HCT116 (cell line): ENCODE results near the gene TAF1. TPM values are rescaled to one million over a fixed set of nuclear protein-coding genes. Genes with fewer than 3 reads are reported as not detected.

Experiments used
- ATAC-seq: fragments of 200-7000 bp; cut with Tn5 transposase; 2 replicates; pipeline ENCODE4 v1.9.1; 2020; ENCODE audit warnings: mild to moderate bottlenecking, moderate library complexity
- BruUV-seq: library from RNA; stranded (reverse); fragments of 400-500 nt; replicated peaks from 2 replicates; lab custom pipeline; 2021; lab: Mats Ljungman, UMichigan
- CTCF ChIA-PET: fragments of 300-600 bp; sonication (Branson Sonifier 250); formaldehyde crosslinking; loops from one replicate; lab custom pipeline; 2021; ENCODE audit warnings: antibody characterized with exemption; lab: Charles Lee
- POLR2A ChIA-PET: fragments of 300-600, 350-600 bp; sonication (Branson Sonifier 250); formaldehyde crosslinking; loops from one replicate; lab custom pipeline; 2021; ENCODE audit warnings: antibody characterized with exemption; lab: Charles Lee
- RAD21 ChIA-PET, 2 experiments: fragments of 300-600 bp; sonication (Branson Sonifier 250); formaldehyde crosslinking; loops; one replicate each; lab custom pipeline; 2023; ENCODE audit warnings: low total read pairs in 2 of 2; ENCODE audit not compliant: uncharacterized antibody in 2 of 2, unreplicated experiment in 2 of 2, low non-redundant PET in 1 of 2; lab: Charles Lee
- DNase-seq: peaks from one replicate; pipeline ENCODE4 v3.0.0-alpha.2; 2010; ENCODE audit warnings: low read depth, low spot score
- H2AFZ ChIP-seq: fragments of 200-600 bp; shearing (Covaris generic), sonication (generic); 2 replicates; pipeline ENCODE4 v1.6.1; 2017; ENCODE audit warnings: low read depth, mixed run types, mixed read lengths, antibody characterized with exemption, low read length; ENCODE audit not compliant: poor library complexity, severe bottlenecking
- H3K27ac ChIP-seq: 2 replicates; pipeline ENCODE4 v1.5.1; 2012; ENCODE audit warnings: low read depth, low read length
- H3K27me3 ChIP-seq: fragments of 200-600 bp; sonication (generic); 2 replicates; pipeline ENCODE4 v1.6.1; 2016; ENCODE audit warnings: mixed run types, low read length, mixed read lengths; ENCODE audit not compliant: insufficient read depth
- H3K36me3 ChIP-seq, 2 experiments: fragments of 200-500 bp in 1 of 2; fragments of 200-600 bp in 1 of 2; sonication (Bioruptor generic) in 1 of 2; sonication (generic) in 1 of 2; 2 replicates each; pipeline versions ENCODE4 v1.5.1 to v1.6.1; 2014 to 2016; ENCODE audit warnings: low read length in 2 of 2, inconsistent platforms in 1 of 2, mixed read lengths in 1 of 2, mixed run types in 1 of 2; ENCODE audit not compliant: insufficient read depth in 2 of 2, control insufficient read depth in 1 of 2
- H3K4me1 ChIP-seq, 2 experiments: fragments of 200-600 bp in 1 of 2; sonication (generic) in 1 of 2; 2 replicates each; pipeline versions ENCODE4 v1.5.1 to v1.6.1; 2012 to 2017; ENCODE audit warnings: low read length in 2 of 2, inconsistent platforms in 1 of 2, mild to moderate bottlenecking in 1 of 2, mixed read lengths in 1 of 2, mixed run types in 1 of 2, moderate library complexity in 1 of 2; ENCODE audit not compliant: insufficient read depth in 2 of 2, control insufficient read depth in 1 of 2
- H3K4me2 ChIP-seq: fragments of 200-600 bp; sonication (generic); 2 replicates; pipeline ENCODE4 v1.6.1; 2017; ENCODE audit warnings: mixed run types, low read length, mixed read lengths
- H3K4me3 ChIP-seq, 2 experiments: fragments of 200-600 bp in 1 of 2; sonication (generic) in 1 of 2; replicated peaks in 1 of 2; 2 replicates each; pipeline ENCODE4 v1.5.1; 2011 to 2016; ENCODE audit warnings: low read length in 2 of 2, control low read depth in 1 of 2, low read depth in 1 of 2, mild to moderate bottlenecking in 1 of 2, mixed read lengths in 1 of 2, mixed run types in 1 of 2
- H3K79me2 ChIP-seq: fragments of 200-600 bp; sonication (generic); 2 replicates; pipeline ENCODE4 v1.6.1; 2017; ENCODE audit warnings: mild to moderate bottlenecking, mixed run types, low read length, moderate library complexity, mixed read lengths; ENCODE audit not compliant: insufficient read depth
- H3K9ac ChIP-seq: fragments of 200-600 bp; sonication (generic); 2 replicates; pipeline ENCODE4 v1.6.1; 2016; ENCODE audit warnings: low read length, mixed read lengths
- H3K9me2 ChIP-seq: fragments of 200-600 bp; sonication (generic), shearing (Covaris generic); 2 replicates; pipeline ENCODE4 v1.6.1; 2017; ENCODE audit warnings: mixed run types, mild to moderate bottlenecking, moderate library complexity; ENCODE audit not compliant: insufficient read depth
- H3K9me3 ChIP-seq, 2 experiments: fragments of 200-500 bp in 1 of 2; fragments of 200-600 bp in 1 of 2; sonication (Bioruptor generic) in 1 of 2; sonication (generic) in 1 of 2; 2 replicates each; pipeline ENCODE4 v1.6.1; 2014 to 2017; ENCODE audit warnings: low read length in 2 of 2, mixed read lengths in 2 of 2, inconsistent platforms in 1 of 2, low read depth in 1 of 2, mild to moderate bottlenecking in 1 of 2, mixed run types in 1 of 2, moderate library complexity in 1 of 2; ENCODE audit not compliant: control insufficient read depth in 1 of 2, insufficient read depth in 1 of 2
- H4K20me1 ChIP-seq: fragments of 200-600 bp; sonication (generic), shearing (Covaris generic); 2 replicates; pipeline ENCODE4 v1.6.1; 2017; ENCODE audit warnings: mixed run types, mild to moderate bottlenecking, moderate library complexity; ENCODE audit not compliant: insufficient read depth
- CEBPB ChIP-seq: IDR thresholded peaks from 2 replicates; pipeline ENCODE4 v1.6.1; 2012; ENCODE audit warnings: low read depth
- ELF1 ChIP-seq: IDR thresholded peaks from 2 replicates; pipeline ENCODE4 v1.6.1; 2012; ENCODE audit warnings: low read depth, borderline replicate concordance
- EZH2 ChIP-seq: fragments of 200-600 bp; sonication (generic); IDR thresholded peaks from 2 replicates; pipeline ENCODE4 v1.6.1; 2017; ENCODE audit warnings: antibody characterized with exemption, mixed run types
- FOSL1 ChIP-seq: IDR thresholded peaks from 2 replicates; pipeline ENCODE4 v1.6.1; 2012; ENCODE audit warnings: low read depth
- JUND ChIP-seq: IDR thresholded peaks from 2 replicates; pipeline ENCODE4 v1.6.1; 2012
- POLR2A ChIP-seq: IDR thresholded peaks from 2 replicates; pipeline ENCODE4 v1.7.0; 2011; ENCODE audit warnings: borderline replicate concordance; ENCODE audit not compliant: insufficient read depth, insufficient read length; ENCODE audit errors: extremely low read depth
- RAD21 ChIP-seq: IDR thresholded peaks from 2 replicates; pipeline ENCODE4 v1.6.1; 2012; ENCODE audit warnings: low read depth, mild to moderate bottlenecking
- REST ChIP-seq: IDR thresholded peaks from 2 replicates; pipeline ENCODE4 v1.6.1; 2012; ENCODE audit warnings: low read depth
- SIN3A ChIP-seq: IDR thresholded peaks from 2 replicates; pipeline ENCODE4 v1.6.1; 2012; ENCODE audit warnings: low read depth
- SP1 ChIP-seq: IDR thresholded peaks from 2 replicates; pipeline ENCODE4 v1.6.1; 2012; ENCODE audit warnings: low read depth
- TCF7L2 ChIP-seq: IDR thresholded peaks from 2 replicates; pipeline ENCODE4 v1.7.0; 2011; ENCODE audit warnings: borderline replicate concordance, inconsistent platforms; ENCODE audit not compliant: insufficient read depth, insufficient read length; ENCODE audit errors: extremely low read depth
- ZFX ChIP-seq: fragments of 450-650 bp; IDR thresholded peaks from 2 replicates; pipeline ENCODE4 v1.6.1; 2017
- ZNF274 ChIP-seq: fragments of 200-500 bp; sonication (Bioruptor generic); IDR thresholded peaks from 2 replicates; pipeline ENCODE4 v1.6.1; 2014; ENCODE audit warnings: mild to moderate bottlenecking, low read depth, low read length, inconsistent platforms
- intact Hi-C: fragments of 100-400 bp; cut with micrococcal nuclease; formaldehyde crosslinking; loops from 2 replicates; pipeline ENCODE4 v1.10.0; 2022
- total RNA-seq: library from RNA; stranded (reverse); gene quantifications from one replicate; pipeline ENCODE4 v1.2.1, GENCODE V29; 2021; ENCODE audit not compliant: unreplicated experiment
- TF ChIP-seq, protein P1 (sequence below): IDR thresholded peaks from 2 replicates; pipeline ENCODE4 v1.6.1; 2011; ENCODE audit warnings: mild to moderate bottlenecking, low read length, moderate library complexity; ENCODE audit not compliant: insufficient replicate concordance; ENCODE audit errors: extremely low read depth
- TF ChIP-seq, protein P2 (sequence below), 3 experiments: fragments of 200-600 bp in 1 of 3; sonication (generic) in 1 of 3; IDR thresholded peaks in 2 of 3; conservative IDR thresholded peaks in 1 of 3; 2 replicates each; pipeline ENCODE4 v1.5.1; 2012 to 2017; ENCODE audit warnings: low read depth in 2 of 3, low read length in 2 of 3, antibody characterized with exemption in 1 of 3, borderline replicate concordance in 1 of 3, control low read depth in 1 of 3, mild to moderate bottlenecking in 1 of 3, mixed read lengths in 1 of 3, mixed run types in 1 of 3, moderate library complexity in 1 of 3; ENCODE audit not compliant: insufficient read depth in 1 of 3
- TF ChIP-seq, protein P3 (sequence below): IDR thresholded peaks from 2 replicates; pipeline ENCODE4 v1.6.1; 2012
- TF ChIP-seq, protein P4 (sequence below): IDR thresholded peaks from 2 replicates; pipeline ENCODE4 v1.6.1; 2012

TAF1 gene
- total RNA-seq, 1 experiment from 2014 or later = 27.7 TPM

DNA sequence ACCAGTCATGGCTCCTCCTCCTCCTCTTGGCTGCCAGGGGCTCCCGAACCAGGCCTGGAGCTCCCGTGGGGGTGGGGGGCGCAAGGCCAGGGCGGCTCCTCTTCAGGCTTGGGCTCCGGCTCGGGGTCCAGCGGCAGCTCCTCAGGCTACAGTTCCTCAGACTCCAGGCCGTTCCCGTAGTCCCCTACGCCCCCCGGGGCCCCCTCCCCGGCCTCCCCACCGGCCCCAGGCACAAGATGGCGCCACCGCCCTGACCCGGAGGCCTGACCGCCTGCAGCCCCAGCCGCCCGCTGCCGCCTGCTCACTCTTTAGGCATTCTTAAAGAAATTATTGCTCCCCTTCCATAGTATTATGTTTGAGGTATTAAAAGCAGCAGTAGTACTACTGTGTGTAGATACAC is 54.5 kb downstream of the TAF1 start:
- Histone ChIP-seq H3K4me3 (no peak overlapping the region), H3K27ac (no peak overlapping the region), H3K4me2 (no peak overlapping the region), H2AFZ (no peak overlapping the region), H3K9me2 (no peaks in the 10 kb centered on the region), H4K20me1 (no peaks in the 10 kb centered on the region), H3K79me2 (no peaks in the 10 kb centered on the region), H3K27me3 (no peaks in the 10 kb centered on the region), H3K9ac (no peak overlapping the region), H3K4me1 (no peaks in the 10 kb centered on the region), H3K9me3 (no peaks in the 10 kb centered on the region), H3K36me3 (peaks cover 0 to 14% of the 10 kb centered on the region in 2 experiments; a peak in 2 of 4 replicates)
- POLR2A ChIA-PET = no interaction called here
- no peak for TF ChIP-seq SP1
- no peak for TF ChIP-seq REST
- no peak for TF ChIP-seq ZNF274
- no peak for TF ChIP-seq JUND
- no peak for TF ChIP-seq SIN3A
- TF ChIP-seq, protein P1, sequence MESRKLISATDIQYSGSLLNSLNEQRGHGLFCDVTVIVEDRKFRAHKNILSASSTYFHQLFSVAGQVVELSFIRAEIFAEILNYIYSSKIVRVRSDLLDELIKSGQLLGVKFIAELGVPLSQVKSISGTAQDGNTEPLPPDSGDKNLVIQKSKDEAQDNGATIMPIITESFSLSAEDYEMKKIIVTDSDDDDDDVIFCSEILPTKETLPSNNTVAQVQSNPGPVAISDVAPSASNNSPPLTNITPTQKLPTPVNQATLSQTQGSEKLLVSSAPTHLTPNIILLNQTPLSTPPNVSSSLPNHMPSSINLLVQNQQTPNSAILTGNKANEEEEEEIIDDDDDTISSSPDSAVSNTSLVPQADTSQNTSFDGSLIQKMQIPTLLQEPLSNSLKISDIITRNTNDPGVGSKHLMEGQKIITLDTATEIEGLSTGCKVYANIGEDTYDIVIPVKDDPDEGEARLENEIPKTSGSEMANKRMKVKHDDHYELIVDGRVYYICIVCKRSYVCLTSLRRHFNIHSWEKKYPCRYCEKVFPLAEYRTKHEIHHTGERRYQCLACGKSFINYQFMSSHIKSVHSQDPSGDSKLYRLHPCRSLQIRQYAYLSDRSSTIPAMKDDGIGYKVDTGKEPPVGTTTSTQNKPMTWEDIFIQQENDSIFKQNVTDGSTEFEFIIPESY = no peak
- no peak for TF ChIP-seq TCF7L2
- no peak for TF ChIP-seq ZFX
- TF ChIP-seq, protein P2, sequence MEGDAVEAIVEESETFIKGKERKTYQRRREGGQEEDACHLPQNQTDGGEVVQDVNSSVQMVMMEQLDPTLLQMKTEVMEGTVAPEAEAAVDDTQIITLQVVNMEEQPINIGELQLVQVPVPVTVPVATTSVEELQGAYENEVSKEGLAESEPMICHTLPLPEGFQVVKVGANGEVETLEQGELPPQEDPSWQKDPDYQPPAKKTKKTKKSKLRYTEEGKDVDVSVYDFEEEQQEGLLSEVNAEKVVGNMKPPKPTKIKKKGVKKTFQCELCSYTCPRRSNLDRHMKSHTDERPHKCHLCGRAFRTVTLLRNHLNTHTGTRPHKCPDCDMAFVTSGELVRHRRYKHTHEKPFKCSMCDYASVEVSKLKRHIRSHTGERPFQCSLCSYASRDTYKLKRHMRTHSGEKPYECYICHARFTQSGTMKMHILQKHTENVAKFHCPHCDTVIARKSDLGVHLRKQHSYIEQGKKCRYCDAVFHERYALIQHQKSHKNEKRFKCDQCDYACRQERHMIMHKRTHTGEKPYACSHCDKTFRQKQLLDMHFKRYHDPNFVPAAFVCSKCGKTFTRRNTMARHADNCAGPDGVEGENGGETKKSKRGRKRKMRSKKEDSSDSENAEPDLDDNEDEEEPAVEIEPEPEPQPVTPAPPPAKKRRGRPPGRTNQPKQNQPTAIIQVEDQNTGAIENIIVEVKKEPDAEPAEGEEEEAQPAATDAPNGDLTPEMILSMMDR (IDR thresholded peaks at IDR 0.05 in 2 of 3, conservative IDR thresholded peaks at IDR 0.05 in 1 of 3; ENCODE audit: borderline replicate concordance in 1 of 3, insufficient read depth in 1 of 3, low read depth in 2 of 3, low read length in 2 of 3) = no peak
- TF ChIP-seq CEBPB = no peak
- no peak for TF ChIP-seq FOSL1
- TF ChIP-seq POLR2A = no peak
- TF ChIP-seq ELF1 = no peak
- no peak for TF ChIP-seq RAD21
- TF ChIP-seq, protein P3, sequence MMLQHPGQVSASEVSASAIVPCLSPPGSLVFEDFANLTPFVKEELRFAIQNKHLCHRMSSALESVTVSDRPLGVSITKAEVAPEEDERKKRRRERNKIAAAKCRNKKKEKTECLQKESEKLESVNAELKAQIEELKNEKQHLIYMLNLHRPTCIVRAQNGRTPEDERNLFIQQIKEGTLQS = no peak
- TF ChIP-seq EZH2 = no peak
- TF ChIP-seq, protein P4, sequence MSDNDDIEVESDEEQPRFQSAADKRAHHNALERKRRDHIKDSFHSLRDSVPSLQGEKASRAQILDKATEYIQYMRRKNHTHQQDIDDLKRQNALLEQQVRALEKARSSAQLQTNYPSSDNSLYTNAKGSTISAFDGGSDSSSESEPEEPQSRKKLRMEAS = no peak
- ATAC-seq (no peak), DNase-seq (no peak)
- RAD21 ChIA-PET = interaction anchor here in 1 of 2 experiments (0.6 kb wide), 1 partner anchor 230 kb away, joined by 3 read pairs; no protein-coding TSS in a partner anchor
- intact Hi-C loops = no loop called here
- no TSS peak for BruUV-seq
- CTCF ChIA-PET = no interaction called here
